Measurements from ENCODE around the gene IQGAP2.

IQGAP2 gene

DNA sequence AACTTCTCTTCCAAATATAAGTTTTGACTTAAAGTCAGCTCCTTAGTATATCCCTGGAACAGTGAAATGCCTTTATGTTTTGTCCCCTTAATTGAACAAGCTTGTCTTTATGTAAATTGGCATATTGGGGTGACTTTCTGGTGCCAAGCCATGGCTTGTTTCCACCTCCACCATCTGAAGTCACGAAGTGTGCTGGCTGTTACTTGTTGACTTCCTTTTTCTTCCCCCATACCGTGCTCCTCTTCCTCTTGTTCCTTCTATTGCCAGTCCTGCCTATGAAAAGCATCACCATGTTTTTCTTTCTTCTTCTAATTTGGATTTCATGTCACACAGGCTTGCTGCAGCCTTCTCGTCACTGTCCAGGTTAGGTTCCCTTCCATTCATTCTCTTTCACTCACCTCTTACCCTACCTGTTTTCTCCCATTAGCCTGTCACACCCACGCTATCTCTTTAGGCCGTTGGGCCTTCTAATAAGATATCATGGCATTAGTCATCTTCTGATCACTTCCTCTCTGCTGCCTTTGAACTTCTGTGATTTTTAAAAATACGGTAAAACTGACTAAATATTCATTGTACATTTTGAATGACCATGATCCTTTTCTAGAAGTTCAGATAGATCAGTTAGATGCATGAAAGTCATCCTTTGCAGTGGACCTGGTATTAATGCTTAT is 48.1 kb downstream of the IQGAP2 start:
- no peak for DNase-seq

DNA sequence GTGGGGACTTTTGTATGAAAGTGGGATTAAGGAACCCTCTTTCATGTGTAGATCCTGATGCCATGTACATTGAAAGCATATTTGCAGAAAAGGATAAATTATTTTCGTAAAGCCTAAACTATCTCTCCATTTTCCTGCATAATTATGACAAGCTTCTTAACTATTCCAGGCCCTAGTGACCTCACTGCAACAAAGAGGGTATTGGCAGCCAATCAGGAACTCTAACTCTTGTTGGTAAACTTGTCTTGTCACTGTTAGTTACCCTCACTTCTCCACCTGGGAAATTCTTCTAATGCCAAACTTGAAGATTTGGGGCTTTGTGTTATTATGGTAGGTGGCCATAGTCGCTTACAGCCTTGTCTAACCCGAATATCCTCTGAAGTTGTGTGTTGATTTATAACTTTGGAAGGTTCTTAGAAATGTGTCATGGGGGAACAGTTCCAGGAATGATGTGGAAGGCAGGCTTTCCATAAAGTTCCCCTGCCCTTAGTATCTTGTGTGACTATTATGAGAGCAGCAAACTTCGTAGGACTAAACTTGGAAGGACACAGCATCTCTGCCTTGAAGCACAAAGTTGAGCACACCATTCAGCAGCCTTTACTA is 52.5 kb downstream of the IQGAP2 start:
- no peak for DNase-seq

DNA sequence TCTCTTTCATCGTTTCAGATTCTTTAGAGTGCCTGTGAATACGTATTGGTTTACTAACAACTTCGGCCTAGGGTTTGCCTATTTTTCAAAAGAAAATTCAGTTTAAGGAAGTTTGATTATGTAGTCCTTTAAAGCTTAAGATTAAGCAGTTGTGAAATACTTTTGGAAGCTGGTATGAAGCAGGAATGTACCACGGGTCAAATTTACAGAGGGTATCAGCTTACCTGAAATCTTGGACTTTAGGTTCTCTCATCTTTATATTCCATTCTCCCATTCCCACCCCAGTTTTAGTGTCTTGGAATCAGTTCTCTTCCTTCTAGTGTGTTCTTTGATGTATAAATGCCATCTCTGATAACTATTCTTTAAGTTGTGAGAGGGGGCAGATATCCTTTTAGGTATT is 53.2 kb downstream of the IQGAP2 start:
- DNase-seq, result no peak

DNA sequence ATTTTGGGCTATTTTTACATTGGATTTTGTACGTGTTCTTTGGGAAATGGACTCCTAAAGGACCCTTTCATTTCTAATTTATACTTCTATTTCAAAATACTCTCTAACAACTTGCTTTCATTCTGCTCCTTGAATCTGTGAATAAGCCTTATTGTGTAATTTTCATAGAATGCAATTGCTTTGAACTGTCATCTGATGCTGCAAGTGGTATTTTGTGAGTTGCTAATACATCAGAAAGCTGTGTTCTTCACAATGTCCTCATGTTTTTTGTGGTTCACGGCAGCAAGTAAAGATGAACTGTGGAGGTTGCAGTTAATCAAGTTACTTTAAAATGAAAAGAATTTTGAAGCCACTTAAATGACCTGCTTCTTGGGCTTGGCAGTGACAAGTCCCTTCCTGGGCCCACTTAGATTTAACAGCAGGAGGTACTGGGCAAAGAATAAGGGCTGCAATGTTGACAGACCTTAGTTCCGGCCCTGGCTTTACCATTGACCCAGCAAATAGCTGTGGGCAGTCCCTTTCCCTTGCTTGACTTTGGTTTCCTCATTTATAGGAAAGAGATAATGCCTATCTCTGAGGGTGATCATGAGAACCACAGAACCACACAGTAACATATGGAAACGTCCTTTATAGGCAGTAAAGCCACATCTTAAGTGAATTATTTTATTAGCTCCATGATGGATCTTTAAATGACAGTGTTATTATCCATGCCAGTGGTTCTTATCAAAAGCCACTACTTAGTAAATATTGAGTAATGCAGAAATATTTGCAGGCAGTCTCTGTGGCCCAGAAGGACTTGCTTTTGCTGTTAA is 54.8 kb downstream of the IQGAP2 start:
- DNase-seq, result no peak

DNA sequence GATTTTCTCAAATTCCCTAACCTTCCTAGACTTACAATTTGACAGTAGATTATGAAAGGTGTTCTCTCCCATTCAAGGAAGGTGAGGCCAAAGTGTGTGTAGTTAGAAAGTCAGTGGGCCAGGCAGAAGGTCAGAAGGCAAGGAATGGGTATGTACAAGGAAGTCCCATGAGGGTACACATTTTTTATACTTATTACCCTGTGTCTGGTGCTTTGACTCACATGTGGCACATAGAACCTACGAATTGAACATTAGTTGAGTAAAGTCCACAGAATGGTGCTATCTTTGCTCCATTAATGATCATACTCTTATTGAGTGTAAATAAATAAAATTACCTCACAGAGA is 55.4 kb downstream of the IQGAP2 start:
- no peak for DNase-seq

DNA sequence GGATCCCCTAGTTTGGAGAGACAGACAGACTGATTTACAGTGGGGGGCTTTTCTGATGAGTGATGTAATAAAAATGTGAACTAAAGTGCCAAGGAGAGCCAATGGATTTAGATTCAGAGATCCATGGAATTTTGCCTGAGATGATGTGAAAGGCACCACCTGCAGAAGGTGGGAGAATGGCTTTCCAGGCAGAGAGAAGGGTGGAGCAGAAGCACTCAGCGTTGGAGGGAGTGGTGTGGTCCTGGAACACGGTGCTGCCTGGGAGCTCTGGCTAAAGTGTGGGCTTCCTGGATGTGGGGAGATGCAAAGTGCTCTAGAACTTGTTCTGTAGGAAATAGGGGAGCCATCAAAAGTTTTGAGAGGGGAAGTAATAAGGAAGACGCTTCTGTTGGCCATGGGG is 57.0 kb downstream of the IQGAP2 start:
- no peak for DNase-seq

DNA sequence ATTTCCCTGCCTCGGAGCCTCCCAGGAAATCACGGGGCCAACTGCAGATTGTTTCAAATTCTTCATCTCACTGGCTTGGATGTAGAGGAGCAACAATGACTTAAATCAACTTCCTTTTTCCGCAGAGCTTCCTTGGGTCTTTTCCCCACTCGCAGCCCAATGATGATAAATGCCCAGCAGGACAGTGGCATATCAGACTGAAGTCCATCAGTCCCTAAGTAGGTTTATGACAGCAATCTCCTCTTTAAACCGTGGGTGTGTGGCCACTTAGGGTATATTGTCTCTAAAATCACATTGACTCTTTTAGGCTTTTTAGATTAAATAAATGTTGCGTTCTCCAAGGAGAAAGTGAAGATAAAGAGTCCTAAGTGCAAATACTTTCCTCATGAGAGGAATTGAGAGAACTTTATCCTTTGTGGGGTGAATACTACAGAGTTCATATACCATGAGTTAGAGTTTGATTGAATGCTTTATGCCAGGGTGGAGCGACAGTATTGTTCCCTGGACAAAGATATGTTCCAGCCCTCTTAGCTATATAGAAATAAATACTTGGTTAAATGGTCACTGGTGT is 59.1 kb downstream of the IQGAP2 start:
- DNase-seq, result no peak

DNA sequence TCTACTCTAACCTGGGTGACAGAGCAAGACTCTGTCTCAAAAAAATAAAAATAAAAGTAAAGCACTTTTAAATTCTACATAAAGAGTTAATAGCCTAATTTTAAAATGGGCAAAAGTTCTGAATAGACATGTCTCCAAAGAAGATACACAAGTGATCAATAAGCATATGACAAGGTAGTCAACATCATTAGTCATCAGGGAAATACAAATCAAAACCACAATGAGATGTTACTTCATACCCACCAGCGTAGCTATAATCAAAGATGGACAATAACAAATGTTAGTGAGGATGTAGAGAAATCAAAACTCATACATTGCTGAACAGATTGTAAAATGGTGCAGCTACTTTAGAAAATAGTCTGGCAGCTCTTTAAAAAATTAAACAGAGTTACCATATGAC is 64.1 kb downstream of the IQGAP2 start:
- DNase-seq, result no peak

DNA sequence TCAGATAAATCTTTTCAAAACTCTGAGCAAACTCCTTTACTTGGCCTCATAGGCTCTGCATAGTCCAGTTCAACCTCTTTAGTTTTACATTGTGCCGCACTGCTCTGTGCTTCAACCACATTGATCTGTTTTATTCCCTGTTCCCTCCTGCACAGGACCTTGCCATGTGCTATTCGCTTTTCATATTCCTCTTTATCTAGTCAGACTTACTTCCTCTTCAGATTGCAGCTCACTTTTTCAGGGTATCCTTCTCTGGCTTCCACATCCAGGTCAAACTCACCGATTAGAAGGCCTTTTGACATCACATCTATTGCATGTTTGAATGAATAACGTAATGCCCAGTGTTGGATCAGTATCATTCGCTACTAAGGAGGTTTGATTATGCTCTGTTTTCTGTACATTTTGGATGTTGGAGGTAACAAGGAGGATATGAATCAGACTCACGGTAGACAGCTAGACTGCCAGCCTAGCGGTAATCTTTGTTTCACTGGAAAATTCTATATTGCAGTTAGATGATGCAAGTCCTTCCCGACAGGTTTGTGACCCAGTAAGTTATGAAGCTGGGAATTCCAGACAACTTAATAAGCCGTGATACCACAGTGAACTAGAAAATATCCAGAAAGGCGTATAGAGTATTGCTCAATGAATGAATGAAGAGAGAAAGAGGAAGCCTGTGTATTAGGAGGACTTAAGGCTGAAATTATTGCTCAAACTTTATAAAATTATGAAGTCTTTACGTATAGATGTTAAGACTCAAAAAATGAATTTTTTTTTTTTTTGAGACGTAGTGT is 65.7 kb downstream of the IQGAP2 start:
- no peak for DNase-seq

DNA sequence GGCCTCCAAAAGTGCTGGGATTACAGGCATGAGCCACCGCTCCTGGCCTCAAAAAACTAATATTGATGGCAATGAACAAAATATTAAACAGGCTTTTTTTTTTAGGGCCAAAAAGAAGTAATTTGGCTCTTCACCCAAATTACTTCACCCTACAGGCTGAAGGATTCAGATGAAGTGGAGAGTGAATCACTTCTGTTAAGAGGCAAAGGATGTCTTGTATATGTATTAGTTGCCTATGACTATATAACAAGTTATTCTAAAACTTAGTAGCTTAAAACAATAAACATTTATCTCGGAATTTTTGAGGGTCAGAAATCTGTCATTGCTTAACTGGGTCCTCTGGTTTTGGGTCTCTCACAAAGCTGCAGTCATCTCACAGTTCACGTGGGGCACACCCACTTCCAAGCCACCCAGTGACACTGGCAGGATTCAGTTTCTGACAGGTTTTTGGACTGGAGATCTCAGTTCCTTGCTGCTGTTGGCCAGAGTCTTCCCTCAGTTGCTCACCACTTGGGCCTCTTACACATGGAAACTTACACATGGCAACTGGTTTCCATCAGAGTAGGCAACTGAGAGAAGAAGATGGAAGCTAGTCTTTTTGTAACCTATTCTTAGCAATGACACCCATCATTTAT is 66.7 kb downstream of the IQGAP2 start:
- peak; percentile 35 for DNase-seq

DNA sequence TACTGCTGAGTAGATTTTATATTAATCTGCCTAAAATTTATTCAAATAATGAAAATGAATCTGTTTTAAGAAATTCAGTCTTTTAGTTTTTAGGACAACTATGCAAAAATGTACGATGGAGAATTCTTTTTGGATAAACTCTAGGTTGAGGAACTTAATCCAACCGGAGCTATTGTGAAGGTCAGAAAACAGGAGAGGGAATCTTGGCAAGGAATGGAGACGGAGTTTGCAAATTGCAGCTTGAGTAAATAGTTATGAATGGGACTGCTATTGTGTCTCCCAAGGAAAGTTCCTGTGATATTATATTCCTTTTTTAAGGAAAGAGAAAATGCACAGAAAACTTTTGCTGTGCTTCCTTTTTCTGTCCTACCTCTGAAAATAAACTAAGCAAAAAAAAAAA is 67.9 kb downstream of the IQGAP2 start:
- no peak for DNase-seq

DNA sequence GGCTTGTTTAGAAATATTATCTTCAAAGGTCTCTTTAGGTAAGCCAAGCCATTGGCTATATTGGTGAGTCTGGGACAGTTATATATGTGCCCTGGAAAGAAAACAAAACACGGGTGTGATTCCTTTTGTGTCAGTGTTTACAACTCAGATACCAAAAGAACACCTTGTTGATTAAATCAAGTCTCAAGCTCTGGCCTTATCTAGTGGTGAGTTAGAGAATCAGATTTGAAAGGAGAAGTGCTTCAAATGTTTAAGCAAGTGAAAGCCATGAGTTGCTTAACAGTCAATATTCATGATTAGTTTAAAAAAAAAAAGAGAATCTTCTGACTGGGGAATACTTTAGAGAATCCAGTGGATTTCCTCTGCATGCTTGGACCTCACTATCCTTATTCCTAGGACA is 68.3 kb downstream of the IQGAP2 start:
- DNase-seq, result no peak

DNA sequence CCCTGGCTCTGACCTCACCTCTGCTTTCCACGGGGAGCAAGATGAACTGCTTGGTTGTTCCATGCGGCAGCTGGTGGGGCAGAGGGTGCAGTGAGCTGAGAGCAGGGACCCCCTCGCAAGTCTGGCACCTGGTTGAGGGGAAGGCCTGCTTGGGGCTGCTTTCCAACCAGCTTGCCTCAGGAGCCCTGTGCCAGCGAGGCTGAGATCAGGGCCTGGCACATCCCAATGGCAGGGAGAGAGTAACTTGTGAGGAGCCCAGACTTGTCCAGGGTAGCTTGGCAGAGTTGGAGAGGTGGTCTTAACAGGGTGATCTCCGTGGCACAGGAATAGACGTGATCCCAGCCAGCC is 68.9 kb downstream of the IQGAP2 start:
- DNase-seq, result no peak

DNA sequence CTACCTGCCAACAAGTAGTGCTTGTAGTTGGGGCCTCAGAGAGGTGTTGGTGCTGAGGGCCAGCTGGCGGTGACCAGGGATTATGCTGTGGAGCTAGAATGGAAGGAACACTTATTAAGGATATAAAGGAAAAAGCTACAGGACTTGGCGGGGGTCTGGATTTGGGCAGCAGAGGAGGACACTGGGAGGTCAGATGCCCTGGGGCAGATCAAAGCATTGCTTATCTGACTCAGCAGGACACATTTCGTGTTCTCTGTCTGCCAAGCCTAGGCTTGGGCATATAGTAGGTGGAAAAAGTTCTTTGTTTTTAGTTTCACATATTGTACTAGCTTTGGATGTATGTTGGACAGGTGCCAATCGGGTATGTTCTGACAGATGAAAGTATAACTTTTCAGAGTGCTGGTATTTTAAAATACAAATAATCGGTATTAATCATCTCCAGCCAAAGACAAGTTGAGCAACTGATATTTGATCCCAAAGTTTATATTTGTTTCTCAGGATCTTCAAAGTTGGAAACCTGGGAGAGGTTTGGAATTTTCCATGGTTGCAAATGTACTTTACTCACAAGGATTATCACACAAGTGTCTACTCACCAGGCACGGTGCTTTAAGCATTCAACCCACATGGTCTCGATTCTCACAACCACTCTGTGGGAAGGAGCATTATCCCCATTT is 69.4 kb downstream of the IQGAP2 start:
- no peak for DNase-seq

DNA sequence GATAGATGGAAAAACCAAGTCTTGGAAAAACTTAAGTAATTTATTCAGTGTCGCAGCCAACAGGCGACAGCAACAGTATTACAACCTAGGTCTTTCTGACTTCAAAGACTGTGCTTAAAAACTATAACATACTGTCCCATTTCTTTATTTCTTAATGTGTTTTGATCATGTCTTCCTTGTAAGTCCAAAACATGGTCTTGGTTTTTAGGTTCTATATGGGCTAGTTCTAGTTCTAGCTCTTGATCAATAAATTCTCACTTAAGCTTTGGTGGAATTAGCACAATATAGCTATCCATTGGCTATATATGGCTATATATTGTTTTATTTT is 69.9 kb downstream of the IQGAP2 start:
- DNase-seq, result no peak

DNA sequence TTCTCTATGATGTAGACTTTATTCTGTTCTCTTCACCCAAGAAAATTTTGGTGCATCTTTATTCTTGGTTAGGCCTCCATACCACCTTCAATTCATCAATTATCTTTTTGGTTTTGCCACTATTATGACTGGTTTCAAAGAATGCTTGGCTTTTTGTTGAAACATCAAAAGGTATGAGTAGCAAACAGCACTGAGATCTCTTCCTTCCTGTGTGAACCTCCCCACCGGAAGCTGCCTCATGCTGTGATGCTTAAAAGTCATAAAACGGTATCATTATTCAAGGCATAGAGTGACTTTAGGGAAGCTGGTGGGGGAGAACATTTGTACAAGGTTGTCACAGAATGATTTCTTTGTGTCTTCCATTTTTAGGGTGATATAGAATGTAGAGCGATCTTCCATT is 70.6 kb downstream of the IQGAP2 start:
- peak; percentile 65 for DNase-seq

DNA sequence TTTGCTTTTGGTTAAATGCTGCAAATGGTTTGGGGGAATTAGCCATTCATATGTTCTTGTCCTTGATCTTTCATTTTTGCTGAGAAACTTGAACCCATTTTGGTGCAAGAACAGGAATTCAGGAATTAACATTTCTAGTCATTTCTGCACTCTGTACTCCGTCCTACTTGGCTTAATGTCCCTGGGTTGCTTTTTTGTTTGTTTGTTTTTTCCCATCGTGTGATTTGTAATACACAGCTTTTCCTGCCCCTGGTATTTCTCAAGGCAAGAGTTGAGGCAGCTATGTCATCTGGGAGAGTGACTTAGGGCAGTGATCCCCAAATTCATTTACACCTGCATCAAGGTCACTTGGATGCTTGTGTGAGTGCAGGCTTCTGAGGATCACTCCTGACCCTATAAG is 71.3 kb downstream of the IQGAP2 start:
- DNase-seq, result no peak

DNA sequence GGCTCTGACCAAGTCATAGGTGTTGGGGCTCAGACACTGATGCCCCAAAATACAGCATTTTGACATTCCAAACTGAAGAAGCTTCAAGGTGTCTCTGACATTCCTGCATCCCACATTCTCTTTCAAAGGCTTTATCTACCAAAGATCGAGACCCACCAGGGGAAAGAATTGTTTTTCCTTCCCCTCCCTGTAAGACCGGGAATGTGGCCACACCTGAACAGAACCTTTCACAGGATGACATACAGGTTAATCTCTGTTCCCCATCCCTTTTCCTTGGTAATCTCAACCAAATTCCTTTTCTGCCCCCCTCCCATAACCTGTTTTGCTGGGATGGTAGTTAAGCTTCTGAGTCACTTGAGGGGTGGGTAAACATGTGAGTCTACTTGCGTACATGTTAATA is 72.3 kb downstream of the IQGAP2 start:
- DNase-seq, result no peak

DNA sequence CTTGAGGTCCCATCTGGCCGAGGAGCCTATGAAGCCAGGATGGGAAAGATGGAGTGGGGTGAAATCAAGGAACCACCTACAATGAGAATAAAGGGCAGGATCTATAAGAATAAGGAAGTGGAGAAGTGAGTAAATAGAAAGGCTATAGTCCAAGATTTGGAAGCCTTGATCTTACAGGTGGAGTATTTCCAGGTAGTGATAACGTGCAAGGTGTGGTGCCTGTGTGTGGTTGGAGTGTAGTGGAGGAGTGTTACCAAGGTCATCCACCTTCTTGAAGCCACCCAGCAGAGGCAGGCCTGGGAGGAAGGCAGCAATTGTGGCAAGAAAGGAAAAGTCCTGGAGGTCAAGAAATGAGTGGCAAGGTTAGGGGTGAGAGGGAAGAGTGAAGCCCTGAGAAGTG is 72.9 kb downstream of the IQGAP2 start:
- DNase-seq, result no peak

DNA sequence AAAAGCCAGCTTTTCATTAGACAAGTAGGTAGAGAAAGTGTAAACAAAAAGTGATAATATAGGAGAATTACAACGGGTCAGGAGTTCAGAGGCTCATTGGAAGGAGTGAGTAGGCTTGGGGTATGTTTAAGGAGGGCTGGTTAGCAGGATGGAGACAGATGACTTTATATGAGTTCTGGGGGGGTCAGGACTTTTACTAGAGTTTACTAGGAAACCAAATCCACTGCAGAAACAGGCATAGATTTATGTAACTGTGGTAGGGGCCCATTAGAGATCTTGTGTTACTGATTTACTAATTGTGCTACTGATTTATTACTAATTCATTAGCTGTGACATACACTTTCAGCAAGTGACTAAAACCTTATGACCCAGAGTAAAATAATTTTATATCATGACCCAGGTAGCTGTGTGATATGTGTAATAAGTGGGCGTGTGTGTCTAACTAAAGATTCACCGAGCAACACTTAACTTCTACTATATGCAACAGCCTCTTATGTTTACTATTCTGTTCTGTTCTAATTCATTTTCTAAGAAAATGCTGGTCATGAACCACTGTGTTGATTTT is 73.5 kb downstream of the IQGAP2 start:
- DNase-seq, result no peak

DNA sequence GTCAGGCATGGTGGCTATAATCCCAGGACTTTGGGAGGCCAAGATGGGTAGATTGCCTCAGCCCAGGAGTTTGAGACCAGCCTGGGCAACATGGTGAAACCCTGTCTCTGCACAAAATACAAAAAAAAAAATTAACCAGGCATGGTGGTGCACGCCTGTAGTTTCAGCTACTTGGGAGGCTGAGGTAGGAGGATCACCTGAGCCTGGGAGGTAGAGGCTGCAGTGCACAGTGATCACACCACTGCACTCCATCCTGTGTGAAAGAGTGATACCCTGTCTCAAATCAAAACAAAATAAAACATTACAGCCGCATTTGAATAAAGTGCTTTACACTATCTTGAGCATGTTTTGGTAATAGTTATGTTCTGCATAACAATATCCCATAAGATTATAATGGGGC is 74.0 kb downstream of the IQGAP2 start:
- DNase-seq, result no peak

DNA sequence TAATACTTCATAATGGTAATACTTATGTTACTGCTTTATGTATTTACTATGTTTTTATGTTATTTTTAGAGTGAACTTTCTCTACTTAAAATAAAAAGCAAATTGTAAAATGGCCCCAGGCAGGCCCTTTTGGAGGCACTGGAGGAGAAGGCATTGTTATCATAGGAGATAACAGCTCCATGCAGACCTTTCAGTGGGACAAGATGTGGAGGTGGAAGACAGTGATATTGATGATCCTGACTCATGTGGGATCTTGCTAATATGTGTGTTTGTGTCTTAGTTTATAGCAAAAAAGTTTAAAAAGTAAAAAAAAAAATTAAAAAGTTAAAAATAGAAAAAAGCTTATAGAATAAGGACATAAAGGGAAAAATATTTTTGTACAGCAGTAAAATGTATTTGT is 74.5 kb downstream of the IQGAP2 start:
- no peak for DNase-seq

All from stimulated activated CD8-positive, alpha-beta memory T cell treated with anti-CD3 and anti-CD28 coated beads, Interleukin-4, amount 100 ng/mL, for 48 hours (primary cell).